Kidney (tissue), 14 donors: ENCODE measurements around the gene RAF1. TPM values are rescaled to one million over a fixed set of nuclear protein-coding genes. Genes with fewer than 3 reads are reported as not detected.

Experiments used
- DNase-seq, 5 donors: peaks; one replicate each; pipeline ENCODE4 v3.0.0-alpha.2; 2013 to 2020
- FAIRE-seq: peaks from 2 replicates; lab custom pipeline; 2012; peaks lifted over from hg19 to GRCh38; lab: Jason Lieb, UNC
- H3K27ac ChIP-seq, 2 donors: one replicate each; pipeline ENCODE4 v1.7.0; 2013; ENCODE audit warnings: low read depth in 2 of 2, low read length in 2 of 2, inconsistent platforms in 1 of 2
- H3K27me3 ChIP-seq: one replicate; pipeline ENCODE4 v1.7.1; 2013; ENCODE audit warnings: low read length, inconsistent platforms; ENCODE audit not compliant: control insufficient read depth, insufficient read depth
- H3K36me3 ChIP-seq, 3 donors: one replicate each; pipeline versions ENCODE4 v1.7.0 to v1.7.1; 2013; ENCODE audit warnings: low read length in 3 of 3, control low read depth in 1 of 3, inconsistent platforms in 1 of 3; ENCODE audit not compliant: insufficient read depth in 3 of 3, control insufficient read depth in 2 of 3
- H3K4me1 ChIP-seq, 3 donors: one replicate each; pipeline versions ENCODE4 v1.7.0 to v1.7.1; 2013; ENCODE audit warnings: low read length in 3 of 3, inconsistent platforms in 1 of 3, low read depth in 1 of 3; ENCODE audit not compliant: control insufficient read depth in 2 of 3, insufficient read depth in 2 of 3
- H3K4me3 ChIP-seq, 3 donors: one replicate each; pipeline versions ENCODE4 v1.7.0 to v1.8.1; 2013; ENCODE audit warnings: low read length in 3 of 3, control low read depth in 1 of 3, inconsistent platforms in 1 of 3
- H3K9ac ChIP-seq, 3 donors: one replicate each; pipeline versions ENCODE4 v1.7.0 to v1.7.1; 2013; ENCODE audit warnings: low read length in 3 of 3, control low read depth in 1 of 3, inconsistent platforms in 1 of 3
- H3K9me3 ChIP-seq, 3 donors: one replicate each; pipeline versions ENCODE4 v1.7.0 to v1.7.1; 2013; ENCODE audit warnings: low read length in 3 of 3, control low read depth in 1 of 3, inconsistent platforms in 1 of 3; ENCODE audit not compliant: control insufficient read depth in 2 of 3, insufficient read depth in 1 of 3
- intact Hi-C: fragments of 100-400 bp; cut with DNase I; formaldehyde crosslinking; loops from one replicate; pipeline ENCODE4 v1.11.1; 2022
- polyA plus RNA-seq: library from polyadenylated mRNA; stranded (reverse); fragments of 350-450 nt; fragmentation: Illumina TruSeq; extraction: RNeasy Lipid Tissue Mini Kit (QIAGEN cat#74804); gene quantifications from one replicate; pipeline ENCODE4 v1.2.3, GENCODE V29; 2014; ENCODE audit warnings: low read depth, low replicate concordance; ENCODE audit not compliant: insufficient read depth
- total RNA-seq: library from RNA; stranded (reverse); fragmentation: NEBNext Ultra II Directional; extraction: Animal tissue kit (Norgen Biotek cat#: 25700); gene quantifications from one replicate; pipeline ENCODE4 v1.2.1, GENCODE V29; 2021
- TF ChIP-seq, protein P1 (sequence below): IDR thresholded peaks from 3 replicates; pipeline ENCODE4 v1.5.1; 2012; ENCODE audit warnings: mild to moderate bottlenecking, moderate library complexity, borderline replicate concordance; ENCODE audit not compliant: insufficient read depth; ENCODE audit errors: extremely low read depth
- donor health status: control.
- donor health status: control.
- donor health status: control.
- donor health status: control.
- donor health status: control.
- donor health status: DM: yes; HTN: yes; CAD: no.
- donor health status: Normal renal cell carcinoma (clear cell type).

The RAF1 gene
- total and polyA plus RNA-seq, 2 donors from 2014 or later: 53.0 to 79.6 TPM

DNA sequence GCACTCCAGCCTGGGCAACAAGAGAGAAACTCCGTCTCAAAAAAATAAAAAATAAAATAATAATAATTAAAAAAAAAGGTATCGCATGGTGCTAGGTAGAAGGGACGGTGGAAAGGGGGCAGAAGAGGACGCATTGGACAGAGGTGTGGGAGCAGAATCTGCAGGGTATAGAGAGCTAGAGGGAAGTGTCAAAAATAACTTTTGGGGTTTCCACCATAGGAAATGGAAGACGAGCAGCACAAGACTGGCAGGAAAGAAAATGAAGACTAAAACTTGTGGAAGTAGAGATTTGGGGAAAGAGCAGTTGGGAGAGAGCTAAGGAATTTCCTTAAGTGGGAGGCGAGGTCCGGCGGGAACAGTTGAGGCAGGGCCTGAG lies 107.6 kb downstream of the RAF1 start:
- intact Hi-C loops: no loop called here
- Histone ChIP-seq H3K9ac (peak overlapping the region; percentile 33 to 92 (median 55)), H3K4me3 (peak overlapping the region; percentile 60 to 95 (median 78)), H3K9me3 (no peaks in the 10 kb centered on the region), H3K27ac (peak overlapping the region; percentile 39 to 55), H3K4me1 (peaks cover 0 to 19% (median 8%) of the 10 kb centered on the region in 3 donors), H3K36me3 (no peaks in the 10 kb centered on the region), H3K27me3 (no peaks in the 10 kb centered on the region)
- FAIRE-seq (no peak), DNase-seq (no peak)
- TF ChIP-seq, protein P1, sequence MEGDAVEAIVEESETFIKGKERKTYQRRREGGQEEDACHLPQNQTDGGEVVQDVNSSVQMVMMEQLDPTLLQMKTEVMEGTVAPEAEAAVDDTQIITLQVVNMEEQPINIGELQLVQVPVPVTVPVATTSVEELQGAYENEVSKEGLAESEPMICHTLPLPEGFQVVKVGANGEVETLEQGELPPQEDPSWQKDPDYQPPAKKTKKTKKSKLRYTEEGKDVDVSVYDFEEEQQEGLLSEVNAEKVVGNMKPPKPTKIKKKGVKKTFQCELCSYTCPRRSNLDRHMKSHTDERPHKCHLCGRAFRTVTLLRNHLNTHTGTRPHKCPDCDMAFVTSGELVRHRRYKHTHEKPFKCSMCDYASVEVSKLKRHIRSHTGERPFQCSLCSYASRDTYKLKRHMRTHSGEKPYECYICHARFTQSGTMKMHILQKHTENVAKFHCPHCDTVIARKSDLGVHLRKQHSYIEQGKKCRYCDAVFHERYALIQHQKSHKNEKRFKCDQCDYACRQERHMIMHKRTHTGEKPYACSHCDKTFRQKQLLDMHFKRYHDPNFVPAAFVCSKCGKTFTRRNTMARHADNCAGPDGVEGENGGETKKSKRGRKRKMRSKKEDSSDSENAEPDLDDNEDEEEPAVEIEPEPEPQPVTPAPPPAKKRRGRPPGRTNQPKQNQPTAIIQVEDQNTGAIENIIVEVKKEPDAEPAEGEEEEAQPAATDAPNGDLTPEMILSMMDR: no peak

DNA sequence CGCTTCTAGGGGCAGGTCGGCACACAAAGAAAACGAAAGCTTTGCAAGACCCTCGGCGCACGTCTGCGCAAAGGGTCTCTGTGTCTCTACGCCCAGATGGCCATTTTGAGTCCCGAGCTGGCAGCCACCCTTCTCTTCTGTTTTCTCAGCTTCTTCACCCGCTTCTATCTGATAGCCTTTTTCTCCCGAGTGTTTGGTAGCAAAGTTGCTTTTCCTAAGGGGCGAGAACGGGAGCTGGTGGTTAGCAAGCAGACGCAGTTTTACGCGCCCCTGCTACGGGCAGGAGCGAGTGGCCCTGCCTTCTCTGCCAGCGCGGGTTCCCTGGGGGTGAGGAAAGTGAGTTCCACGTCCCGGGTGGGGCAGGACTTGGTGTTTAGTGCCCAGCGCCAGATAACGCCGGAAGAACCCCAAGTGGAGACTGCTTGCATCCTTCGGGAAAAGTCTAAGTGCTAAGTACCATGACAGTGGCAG lies 110.0 kb downstream of the RAF1 start:
- H3K4me3 ChIP-seq: peak overlapping the region; percentile 69 to 80 (median 72)
- intact Hi-C loops: no loop called here
- TF ChIP-seq, protein P1: no peak
- FAIRE-seq (no peak), DNase-seq (peak in 4 of 5 donors; percentile 37 to 70 (median 66))
- H3K4me1 ChIP-seq: peaks cover 0 to 8% (median 7%) of the 10 kb centered on the region in 3 donors
- H3K36me3 ChIP-seq: no peaks in the 10 kb centered on the region
- H3K9ac ChIP-seq: peak overlapping the region; percentile 20 to 57 (median 42)
- no peak overlapping the region for H3K27ac ChIP-seq
- H3K9me3 ChIP-seq: no peaks in the 10 kb centered on the region
- no peaks in the 10 kb centered on the region for H3K27me3 ChIP-seq

DNA sequence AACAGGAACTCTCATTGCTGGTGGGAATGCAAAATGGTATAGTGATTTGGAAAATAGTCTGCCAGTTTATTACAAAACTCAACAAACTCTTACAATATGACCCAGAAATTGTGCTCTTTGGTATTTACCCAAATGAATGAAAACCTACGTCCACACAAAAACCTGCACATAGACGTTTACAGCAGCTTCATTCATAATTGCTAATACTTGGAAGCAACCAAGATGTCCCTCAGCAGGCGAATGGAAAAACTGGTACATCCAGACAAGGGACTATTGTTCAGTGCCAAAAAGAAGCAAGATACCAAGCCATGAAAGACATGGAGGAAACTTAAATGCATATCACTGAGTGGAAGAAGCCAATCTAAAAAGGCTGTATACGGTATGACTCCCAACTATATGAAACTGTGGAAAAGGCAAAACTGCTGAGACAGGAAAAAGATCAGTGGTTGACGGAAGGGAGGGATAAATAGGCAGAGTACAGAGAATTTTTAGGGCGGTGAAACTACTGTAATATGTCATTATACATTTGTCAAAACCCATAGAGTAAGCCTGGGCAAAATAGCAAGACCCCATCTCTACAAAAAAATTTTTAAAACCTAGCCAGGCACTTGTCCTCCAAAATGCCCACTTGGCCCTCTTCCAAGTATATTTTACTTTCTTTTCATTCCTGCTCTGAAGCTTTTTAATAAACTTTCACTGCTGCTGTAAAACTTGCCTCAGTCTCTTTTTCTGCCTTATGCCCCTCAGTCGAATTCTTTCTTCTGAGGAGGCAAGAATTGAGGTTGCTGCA lies 113.8 kb downstream of the RAF1 start:
- Histone ChIP-seq H3K27ac (no peak overlapping the region), H3K4me3 (no peak overlapping the region), H3K4me1 (no peaks in the 10 kb centered on the region), H3K36me3 (no peaks in the 10 kb centered on the region), H3K9me3 (no peaks in the 10 kb centered on the region), H3K9ac (no peak overlapping the region), H3K27me3 (no peaks in the 10 kb centered on the region)
- no peak for FAIRE-seq
- TF ChIP-seq, protein P1: no peak
- DNase-seq: no peak
- intact Hi-C loops: no loop called here
